GM23338 (cell line): ENCODE results near the gene ZNF557. TPM values are rescaled to one million over a fixed set of nuclear protein-coding genes. Genes with fewer than 3 reads are reported as not detected.

Experiments
- ATAC-seq: fragments of 200-7000 bp; cut with Tn5 transposase; 3 replicates; pipeline ENCODE4 v1.9.1; 2020
- DNase-seq: peaks from one replicate; pipeline ENCODE4 v3.0.0-alpha.2; 2015; ENCODE audit warnings: low spot score
- H2AFZ ChIP-seq: fragments of 200-600 bp; sonication (generic); 2 replicates; pipeline ENCODE4 v1.8.0; 2016; ENCODE audit warnings: antibody characterized with exemption, mild to moderate bottlenecking, moderate library complexity
- H3F3A ChIP-seq: fragments of 200-600 bp; sonication (generic); replicated peaks from 2 replicates; pipeline ENCODE4 v1.8.0; 2017; ENCODE audit warnings: antibody characterized with exemption, mixed run types, low read depth
- H3K27ac ChIP-seq: fragments of 200-600 bp; sonication (generic); 2 replicates; pipeline ENCODE4 v1.6.1; 2016; ENCODE audit warnings: low read depth
- H3K27me3 ChIP-seq: fragments of 200-600 bp; sonication (generic); 2 replicates; pipeline ENCODE4 v1.8.0; 2016; ENCODE audit warnings: mild to moderate bottlenecking, mixed run types, moderate library complexity; ENCODE audit not compliant: insufficient read depth
- H3K36me3 ChIP-seq: fragments of 200-600 bp; sonication (generic); 2 replicates; pipeline ENCODE4 v1.8.0; 2016; ENCODE audit warnings: mild to moderate bottlenecking; ENCODE audit not compliant: insufficient read depth
- H3K4me1 ChIP-seq: fragments of 200-600 bp; sonication (generic); 2 replicates; pipeline ENCODE4 v1.8.0; 2016; ENCODE audit warnings: mild to moderate bottlenecking, moderate library complexity; ENCODE audit not compliant: insufficient read depth
- H3K4me2 ChIP-seq: fragments of 200-600 bp; sonication (generic); 2 replicates; pipeline ENCODE4 v1.7.1; 2017; ENCODE audit warnings: mixed run types
- H3K4me3 ChIP-seq: fragments of 200-600 bp; sonication (generic); 2 replicates; pipeline ENCODE4 v1.6.1; 2016; ENCODE audit warnings: mixed run types
- H3K79me2 ChIP-seq: fragments of 200-600 bp; sonication (generic); replicated peaks from 2 replicates; pipeline ENCODE4 v1.8.0; 2017; ENCODE audit warnings: mild to moderate bottlenecking; ENCODE audit not compliant: insufficient read depth
- H3K9me2 ChIP-seq: fragments of 200-600 bp; sonication (generic); 2 replicates; pipeline ENCODE4 v1.8.0; 2017; ENCODE audit not compliant: insufficient read depth
- H4K20me1 ChIP-seq: fragments of 200-600 bp; sonication (generic); replicated peaks from 2 replicates; pipeline ENCODE4 v1.8.0; 2017; ENCODE audit warnings: mild to moderate bottlenecking; ENCODE audit not compliant: insufficient read depth
- H3K27ac Mint-ChIP-seq: 2 replicates; pipeline ENCODE4 v1.8.0; 2020; ENCODE audit warnings: inconsistent platforms, mild to moderate bottlenecking, moderate library complexity, mixed read lengths
- H3K27me3 Mint-ChIP-seq: 3 replicates; pipeline ENCODE4 v1.8.0; 2022; ENCODE audit warnings: low read depth, mild to moderate bottlenecking, moderate library complexity, mixed read lengths, inconsistent platforms; ENCODE audit not compliant: insufficient read depth, poor library complexity
- H3K36me3 Mint-ChIP-seq: 3 replicates; pipeline ENCODE4 v1.8.0; 2021; ENCODE audit warnings: low read depth, mild to moderate bottlenecking, inconsistent platforms, moderate library complexity, mixed read lengths
- H3K4me1 Mint-ChIP-seq: 3 replicates; pipeline ENCODE4 v1.8.0; 2020; ENCODE audit warnings: mild to moderate bottlenecking, inconsistent platforms, mixed read lengths
- H3K4me3 Mint-ChIP-seq: 3 replicates; pipeline ENCODE4 v1.8.0; 2021; ENCODE audit warnings: moderate library complexity, mild to moderate bottlenecking, inconsistent platforms, mixed read lengths
- H3K9me3 Mint-ChIP-seq: 3 replicates; pipeline ENCODE4 v1.8.0; 2020; ENCODE audit warnings: moderate library complexity, mild to moderate bottlenecking, inconsistent platforms, mixed read lengths
- ETS1 ChIP-seq: IDR thresholded peaks from 2 replicates; pipeline ENCODE4 v1.6.1; 2016; ENCODE audit warnings: antibody characterized with exemption
- JUNB ChIP-seq: IDR thresholded peaks from one replicate; pipeline ENCODE4 v1.6.1; 2016; ENCODE audit warnings: antibody characterized with exemption; ENCODE audit not compliant: unreplicated experiment
- ZNF114 ChIP-seq: fragments of 250-450 bp; sonication (Bioruptor Pico); IDR thresholded peaks from 2 replicates; pipeline ENCODE4 v1.5.0; 2020; ENCODE audit warnings: mild to moderate bottlenecking, moderate library complexity
- ZNF331 ChIP-seq: fragments of 250-450 bp; sonication (Bioruptor Pico); IDR thresholded peaks from 2 replicates; pipeline ENCODE4 v1.5.0; 2020; ENCODE audit warnings: low read depth, mild to moderate bottlenecking, moderate library complexity
- ZNF462 ChIP-seq: fragments of 250-450 bp; sonication (Bioruptor Pico); IDR thresholded peaks from 2 replicates; pipeline ENCODE4 v1.5.0; 2020; ENCODE audit warnings: mild to moderate bottlenecking, moderate library complexity
- polyA plus RNA-seq: library from polyadenylated mRNA; unstranded; fragments of >200 nt; fragmentation: Nextera tagmentation; extraction: Ambion mirVana; gene quantifications from 2 replicates; pipeline ENCODE4 v1.2.1, GENCODE V29; 2016
- total RNA-seq: library from RNA; depleted of rRNA; stranded (reverse); fragments of >200 nt; shearing (Covaris generic); gene quantifications from 2 replicates; pipeline ENCODE4 v1.2.3, GENCODE V29; 2014
- TF ChIP-seq, protein P1 (sequence below), 2 experiments: fragments of 200-600 bp in 1 of 2; sonication (generic) in 1 of 2; conservative IDR thresholded peaks; 2 replicates each; pipeline versions ENCODE4 v1.5.1 to v1.6.1; 2016 to 2017; ENCODE audit warnings: antibody characterized with exemption in 2 of 2, low read depth in 2 of 2, mild to moderate bottlenecking in 2 of 2, moderate library complexity in 1 of 2

ZNF557 gene
- total and polyA plus RNA-seq, 2 experiments from 2014 or later: 3.7 to 10.3 TPM

DNA sequence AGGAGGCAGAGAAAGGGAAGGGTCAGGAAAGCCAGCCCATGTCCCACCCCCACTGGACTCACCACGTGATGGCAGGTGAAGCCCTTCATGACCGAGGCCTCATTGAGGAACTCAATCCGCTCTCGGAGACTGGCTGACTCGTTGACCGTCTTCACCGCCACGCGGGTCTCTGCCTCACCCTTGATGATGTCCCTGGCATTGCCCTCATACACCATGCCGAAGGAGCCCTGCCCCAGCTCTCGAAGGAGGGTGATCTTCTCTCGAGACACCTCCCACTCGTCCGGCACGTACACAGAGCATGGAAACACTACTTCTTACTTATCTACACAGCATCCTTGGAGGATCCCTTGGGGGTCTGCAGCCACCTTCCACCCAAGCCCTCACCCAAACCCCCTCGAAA, 55.7 kb downstream of the ZNF557 start (continued):
- TF ChIP-seq ZNF462 (CRISPR knock-in tag) (no peak), ETS1 (no peak), ZNF114 (CRISPR knock-in tag) (no peak), JUNB (no peak)
- TF ChIP-seq, protein P1, sequence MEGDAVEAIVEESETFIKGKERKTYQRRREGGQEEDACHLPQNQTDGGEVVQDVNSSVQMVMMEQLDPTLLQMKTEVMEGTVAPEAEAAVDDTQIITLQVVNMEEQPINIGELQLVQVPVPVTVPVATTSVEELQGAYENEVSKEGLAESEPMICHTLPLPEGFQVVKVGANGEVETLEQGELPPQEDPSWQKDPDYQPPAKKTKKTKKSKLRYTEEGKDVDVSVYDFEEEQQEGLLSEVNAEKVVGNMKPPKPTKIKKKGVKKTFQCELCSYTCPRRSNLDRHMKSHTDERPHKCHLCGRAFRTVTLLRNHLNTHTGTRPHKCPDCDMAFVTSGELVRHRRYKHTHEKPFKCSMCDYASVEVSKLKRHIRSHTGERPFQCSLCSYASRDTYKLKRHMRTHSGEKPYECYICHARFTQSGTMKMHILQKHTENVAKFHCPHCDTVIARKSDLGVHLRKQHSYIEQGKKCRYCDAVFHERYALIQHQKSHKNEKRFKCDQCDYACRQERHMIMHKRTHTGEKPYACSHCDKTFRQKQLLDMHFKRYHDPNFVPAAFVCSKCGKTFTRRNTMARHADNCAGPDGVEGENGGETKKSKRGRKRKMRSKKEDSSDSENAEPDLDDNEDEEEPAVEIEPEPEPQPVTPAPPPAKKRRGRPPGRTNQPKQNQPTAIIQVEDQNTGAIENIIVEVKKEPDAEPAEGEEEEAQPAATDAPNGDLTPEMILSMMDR (conservative IDR thresholded peaks at IDR 0.05; ENCODE audit: low read depth in 2 of 2): no peak

DNA sequence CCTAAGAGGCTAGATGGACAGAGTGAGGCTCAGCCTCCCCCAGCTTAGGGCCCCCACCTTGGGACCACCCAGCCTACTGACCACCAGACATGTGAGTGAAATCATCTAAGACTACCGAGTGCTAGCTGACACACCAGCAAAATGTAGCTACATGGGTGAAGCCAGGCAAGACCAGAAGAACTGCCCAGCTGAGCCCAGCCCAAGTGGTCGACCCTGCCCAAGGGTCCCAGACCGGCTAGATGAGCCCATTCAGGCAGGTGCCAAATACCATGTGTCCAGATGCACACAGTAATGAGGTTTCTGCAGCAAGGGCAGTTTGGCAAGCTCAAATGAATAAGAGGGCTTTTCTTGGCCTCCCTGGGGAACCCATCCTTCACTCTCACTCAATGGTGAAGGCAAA, 56.6 kb downstream of the ZNF557 start:
- Histone ChIP-seq H3K4me2 (no peak overlapping the region), H3K4me1 (no peaks in the 10 kb centered on the region), H4K20me1 (no peaks in the 10 kb centered on the region), H3K27me3 (no peaks in the 10 kb centered on the region), H3K4me3 (no peak overlapping the region), H3F3A (no peaks in the 10 kb centered on the region), H3K27ac (no peak overlapping the region), H3K79me2 (no peaks in the 10 kb centered on the region), H2AFZ (no peak overlapping the region), H3K9me2 (no peaks in the 10 kb centered on the region), H3K36me3 (peaks cover 26% of the 10 kb centered on the region)
- peaks cover 26% of the 10 kb centered on the region for H3K9me3 Mint-ChIP-seq
- H3K36me3 Mint-ChIP-seq: peaks cover 77% of the 10 kb centered on the region
- TF ChIP-seq, protein P1 (conservative IDR thresholded peaks at IDR 0.05; ENCODE audit: low read depth in 2 of 2): no peak
- peak; percentile 91 for TF ChIP-seq ZNF331 (CRISPR knock-in tag)
- DNase-seq (no peak), ATAC-seq (no peak)
- H3K4me3 Mint-ChIP-seq: no peak overlapping the region
- no peak overlapping the region for H3K27ac Mint-ChIP-seq
- peaks cover 3% of the 10 kb centered on the region for H3K27me3 Mint-ChIP-seq
- H3K4me1 Mint-ChIP-seq: no peaks in the 10 kb centered on the region
